GM21367 (cell line): ENCODE results near the gene DNAJC5.

Source experiments
- ATAC-seq: cut with Tn5 transposase; IDR thresholded peaks from one replicate; pipeline ENCODE4 v1.9.1; 2021; ENCODE audit not compliant: unreplicated experiment

Gene DNAJC5

DNA sequence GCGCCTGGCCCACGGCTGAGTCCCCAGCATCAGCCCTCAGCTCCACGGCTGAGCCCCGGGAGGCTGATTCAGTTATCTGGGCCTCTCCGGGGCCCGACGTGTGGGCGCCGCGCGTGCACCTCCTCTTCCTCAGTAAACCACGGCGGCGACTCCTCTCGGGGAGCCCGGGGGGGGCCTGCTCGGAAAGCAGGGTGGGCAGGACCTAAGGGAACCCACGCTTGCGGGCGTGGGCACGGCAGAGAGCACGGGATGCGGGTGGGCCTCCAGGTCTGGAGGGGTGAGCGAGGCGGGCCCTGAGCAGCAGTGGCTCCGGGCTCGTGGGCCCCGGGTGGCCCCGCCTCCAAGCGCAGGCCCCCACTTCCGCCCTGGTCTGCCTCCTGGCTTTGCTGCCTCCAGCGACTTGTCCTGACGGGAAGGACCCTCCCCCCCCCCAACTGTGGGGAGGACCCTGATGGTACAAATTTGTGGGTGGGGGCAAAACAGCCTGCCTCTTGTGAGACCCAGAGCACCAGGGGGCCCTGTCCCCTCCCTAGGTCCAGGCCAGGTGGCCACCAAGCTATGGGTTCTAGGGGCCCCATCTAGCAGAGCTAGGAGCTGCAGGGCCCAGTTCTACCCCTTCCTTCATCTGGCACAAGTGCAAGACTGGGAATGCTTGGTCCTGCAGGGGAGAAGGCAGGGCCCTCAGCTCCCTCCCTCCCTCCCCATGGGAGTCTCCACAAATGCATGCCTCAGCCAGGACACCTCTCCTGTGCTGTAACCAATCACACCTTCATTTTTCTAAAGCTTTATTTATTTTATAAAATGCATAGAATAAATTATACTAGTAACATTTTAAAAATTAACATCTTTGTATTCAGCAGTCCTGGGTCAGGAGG is 44.4 kb downstream of the DNAJC5 start:
- no peak for ATAC-seq

DNA sequence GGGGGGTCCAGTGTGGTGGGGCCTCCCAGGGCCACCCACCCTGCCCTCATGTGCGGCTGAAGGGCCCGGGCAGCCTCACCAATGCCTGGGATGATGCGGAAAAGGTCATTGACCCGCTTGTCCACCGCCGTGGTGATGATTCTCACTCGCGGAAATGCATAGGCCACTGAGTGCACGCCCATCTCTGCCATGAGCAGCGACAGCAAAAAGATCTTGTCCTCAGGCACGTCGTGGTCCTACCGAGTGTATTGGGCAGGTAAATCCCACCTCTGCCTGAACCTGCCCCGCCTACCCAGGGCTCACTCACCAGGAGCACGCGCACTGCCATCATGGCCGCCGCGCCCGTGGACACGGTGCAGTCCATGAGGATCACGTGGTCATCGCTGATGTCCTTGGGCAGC is 45.1 kb downstream of the DNAJC5 start:
- no peak for ATAC-seq

- no peak for ATAC-seq
These were observed 45.7 kb downstream of the DNAJC5 start for GRCh38 chr20:63940472-63941266.

GRCh38 chr20:63941282-63942081 is 46.6 kb downstream of the DNAJC5 start:
- ATAC-seq: no peak

DNA sequence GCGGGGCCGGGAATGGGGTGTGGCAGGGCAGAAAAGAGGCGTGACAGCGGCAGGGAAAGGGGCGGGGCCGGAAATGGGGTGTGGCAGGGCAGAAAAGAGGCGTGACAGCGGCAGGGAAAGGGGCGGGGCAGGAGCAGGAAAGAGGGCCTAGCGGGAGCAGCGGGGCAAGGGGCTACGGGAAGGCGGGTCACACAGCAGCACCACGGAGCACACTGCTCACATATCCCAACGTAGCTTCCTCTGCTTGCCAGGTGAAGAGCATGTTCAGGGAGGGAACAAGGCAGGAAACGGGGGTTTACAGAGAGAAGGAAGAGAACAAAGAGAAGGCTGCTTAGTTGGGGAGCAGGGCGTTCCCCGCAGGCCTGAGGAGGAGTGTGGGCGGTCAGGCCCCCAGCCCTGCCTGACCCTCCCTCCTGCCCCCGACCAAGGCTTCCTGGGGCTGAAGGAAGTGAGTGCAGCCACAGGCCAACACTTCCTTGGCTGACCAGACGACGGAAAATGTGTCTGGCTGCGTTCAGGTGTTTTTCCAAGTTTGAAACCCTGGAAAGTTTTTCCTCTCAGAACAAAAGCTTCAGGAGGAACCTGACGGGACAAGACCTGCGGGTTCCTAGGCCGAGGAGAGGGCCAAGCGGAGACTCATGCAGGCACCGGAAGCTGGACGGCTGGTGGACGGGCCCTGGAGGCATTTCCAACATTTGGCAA is 47.5 kb downstream of the DNAJC5 start:
- ATAC-seq: no peak

DNA sequence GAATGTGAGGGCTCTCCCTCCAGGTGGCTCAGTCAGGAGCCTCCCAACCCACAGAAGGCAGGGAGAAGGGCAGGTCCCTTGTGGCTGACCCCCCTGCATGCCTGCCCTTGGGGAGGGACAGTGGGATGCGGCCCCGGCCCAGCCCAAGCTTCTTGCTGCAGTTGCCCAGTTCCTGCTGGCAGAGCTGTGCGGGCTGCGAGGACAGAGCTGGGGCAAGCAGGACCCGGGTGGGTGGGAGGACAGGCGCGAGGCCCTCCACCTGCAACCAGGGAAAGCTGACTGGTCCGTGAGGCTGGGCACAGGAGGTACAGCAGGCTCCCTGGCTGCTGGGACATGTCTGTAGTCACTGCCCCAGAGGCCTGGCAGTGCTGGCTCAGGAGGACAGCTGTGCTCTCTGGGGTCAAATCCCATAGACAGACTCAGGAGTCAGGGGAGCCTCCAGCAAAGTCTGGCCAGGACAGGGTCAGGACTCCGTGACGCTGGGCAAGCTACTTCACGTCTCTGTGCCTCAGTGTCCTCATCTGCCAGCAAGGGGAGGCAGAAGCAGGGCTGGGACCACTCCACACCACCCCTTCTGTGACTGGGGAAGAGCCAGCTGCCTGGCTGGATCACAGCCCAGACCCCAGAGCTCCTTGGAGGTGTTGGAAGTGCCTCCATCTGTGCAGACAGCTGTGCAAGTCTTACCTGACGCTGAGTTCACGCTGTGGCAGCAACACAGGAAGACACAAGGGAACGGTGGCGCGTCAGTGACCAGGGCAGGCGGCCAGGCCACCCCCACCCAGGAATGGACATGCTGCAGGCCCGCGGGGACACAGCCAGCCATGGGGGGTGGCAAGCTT is 48.3 kb downstream of the DNAJC5 start:
- no peak for ATAC-seq

DNA sequence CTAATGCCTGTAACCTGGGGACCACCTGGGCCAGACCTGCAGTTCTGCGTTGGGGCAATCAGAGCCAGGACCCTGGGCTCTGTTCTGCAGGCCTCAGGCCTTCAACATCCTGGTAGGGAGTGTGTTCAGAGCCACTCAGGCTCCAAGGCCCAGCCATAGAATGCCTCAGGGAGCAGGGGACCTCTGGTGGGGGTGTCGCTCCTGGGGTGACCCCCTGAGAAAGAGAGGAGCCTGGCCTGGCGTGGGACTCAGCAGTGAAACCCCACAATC is 48.8 kb downstream of the DNAJC5 start:
- no peak for ATAC-seq

DNA sequence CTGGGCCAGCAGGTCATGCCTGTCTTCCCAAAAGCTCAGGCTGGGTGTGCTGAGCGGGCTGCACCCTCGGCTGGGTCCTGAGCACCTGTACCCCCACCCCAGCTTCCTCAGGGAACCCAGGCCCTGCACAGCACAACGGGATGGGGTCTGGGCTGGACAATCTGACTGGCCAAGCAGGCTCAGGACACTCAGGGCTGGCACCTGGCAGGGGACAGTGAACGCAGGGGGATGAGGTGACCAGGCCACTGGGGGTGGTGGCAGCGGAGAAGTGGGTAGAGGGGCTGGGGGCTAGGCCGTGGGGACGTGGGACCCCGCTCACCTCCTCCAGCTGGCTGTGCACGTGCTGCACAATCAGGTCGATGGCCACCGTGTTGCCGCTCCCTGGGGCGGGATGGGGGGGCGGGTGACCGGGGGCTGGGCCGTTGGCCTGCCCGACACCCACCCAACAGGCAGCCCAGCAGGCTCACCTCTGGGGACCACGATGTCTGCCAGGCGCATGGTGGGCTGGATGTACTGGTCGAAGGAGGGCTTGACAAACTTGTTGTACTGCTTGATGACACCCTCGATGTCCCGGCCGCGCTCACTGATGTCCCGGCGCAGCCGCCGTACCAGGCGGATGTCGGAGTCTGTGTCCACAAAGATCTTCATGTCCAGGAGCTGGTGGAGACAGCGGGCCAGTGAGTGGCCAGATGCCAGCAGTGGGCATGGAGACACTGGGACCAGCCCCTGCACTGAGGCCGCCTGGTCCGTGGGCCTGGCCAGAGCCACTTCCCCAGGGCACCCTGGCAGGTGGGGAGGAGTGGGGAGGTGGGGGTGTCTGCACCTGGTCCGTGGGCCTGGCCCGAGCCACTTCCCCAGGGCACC is 49.4 kb downstream of the DNAJC5 start:
- ATAC-seq: no peak

- ATAC-seq: no peak
These were observed 50.2 kb downstream of the DNAJC5 start for GRCh38 chr20:63945031-63945658.

DNA sequence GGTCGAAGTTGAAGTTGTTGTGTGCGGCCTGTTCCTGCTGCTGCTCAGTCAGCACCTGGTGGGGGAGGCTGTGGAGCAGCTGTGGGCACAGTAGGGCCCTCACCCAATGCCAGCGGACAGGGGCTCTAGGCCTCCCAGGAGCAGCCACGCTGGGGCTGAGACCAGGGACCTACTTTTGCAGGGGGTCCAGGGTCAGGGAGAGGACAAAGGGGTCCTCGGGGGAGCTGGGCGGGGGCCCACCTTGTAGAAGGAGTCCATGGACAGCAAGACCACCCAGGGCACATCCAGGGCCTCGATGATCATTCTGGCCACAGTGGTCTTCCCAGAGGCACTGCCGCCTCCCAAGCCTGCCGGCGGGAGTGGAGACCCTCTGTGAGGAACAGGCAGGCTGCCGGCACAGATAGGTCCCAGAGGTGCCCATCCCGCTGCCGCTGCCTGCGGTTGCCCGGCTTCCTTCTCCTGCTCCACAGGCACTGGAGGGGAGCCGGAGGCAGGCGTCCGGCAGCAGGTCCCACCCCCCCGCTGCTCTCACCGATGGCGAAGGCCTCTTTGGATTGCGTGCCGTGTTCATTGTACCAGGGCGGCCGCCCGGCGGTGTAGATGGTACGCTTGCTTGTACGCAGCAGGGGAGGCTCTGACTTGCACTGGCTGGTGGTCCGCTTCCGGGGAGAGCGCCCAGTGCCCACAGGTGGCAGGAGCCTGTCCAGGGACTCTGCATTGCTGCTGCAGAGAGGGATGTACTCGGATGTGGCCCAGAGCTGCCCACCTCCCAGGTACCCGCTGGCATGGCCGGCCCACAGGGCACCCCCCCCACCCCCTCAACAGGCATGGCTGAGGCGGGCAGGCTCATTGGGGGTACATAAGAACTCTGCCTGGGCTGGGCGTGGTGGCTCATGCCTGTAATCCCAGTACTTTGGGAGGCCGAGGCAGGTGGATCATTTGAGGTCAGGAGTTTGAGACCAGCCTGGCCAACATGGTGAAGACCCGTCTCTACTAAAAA is 51.3 kb downstream of the DNAJC5 start:
- ATAC-seq: no peak

- ATAC-seq: no peak
These were observed 52.2 kb downstream of the DNAJC5 start for GRCh38 chr20:63946986-63947637.

DNA sequence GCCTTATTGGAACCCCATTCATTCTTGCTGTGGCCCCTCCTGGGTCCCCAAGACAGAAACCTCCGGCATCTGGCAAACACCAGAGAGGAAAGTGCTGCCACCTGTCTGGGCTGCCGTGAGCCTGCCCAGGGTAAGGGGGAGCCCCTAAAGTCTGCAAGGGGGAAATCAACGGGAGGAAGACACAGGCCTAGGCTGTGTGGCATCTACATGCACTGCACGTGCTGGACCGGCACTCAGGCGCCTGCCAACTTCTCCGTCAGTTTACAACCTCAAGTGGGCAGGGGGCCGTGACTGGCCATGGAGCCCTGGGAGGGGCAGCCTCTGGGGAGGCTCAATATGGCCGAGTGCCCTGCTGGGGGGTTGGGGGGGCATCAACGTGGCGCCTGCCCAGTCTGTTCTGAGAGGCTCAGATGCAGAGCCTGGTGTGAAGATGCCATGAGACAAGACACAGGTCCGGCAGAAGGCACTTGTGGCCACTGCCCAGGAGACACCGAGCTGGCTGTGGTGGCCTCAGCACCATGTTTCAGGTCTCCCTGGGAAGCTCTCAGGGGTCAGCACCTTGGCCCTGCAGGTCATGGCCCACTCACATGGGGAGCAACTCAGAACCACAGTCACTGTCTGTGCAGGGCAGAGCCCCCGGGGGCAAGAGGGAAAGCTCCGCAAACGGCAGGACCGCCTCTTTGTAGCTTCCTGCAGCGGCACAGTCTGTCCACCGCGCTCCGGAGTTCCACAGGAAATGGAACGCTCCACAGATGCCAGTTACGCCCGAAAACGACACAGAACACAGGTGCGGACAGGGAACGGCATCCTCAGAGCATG is 52.9 kb downstream of the DNAJC5 start:
- no peak for ATAC-seq

GRCh38 chr20:63950701-63951397 is 55.9 kb downstream of the DNAJC5 start:
- no peak for ATAC-seq

- no peak for ATAC-seq
These were observed 56.7 kb downstream of the DNAJC5 start for GRCh38 chr20:63951398-63952209.

DNA sequence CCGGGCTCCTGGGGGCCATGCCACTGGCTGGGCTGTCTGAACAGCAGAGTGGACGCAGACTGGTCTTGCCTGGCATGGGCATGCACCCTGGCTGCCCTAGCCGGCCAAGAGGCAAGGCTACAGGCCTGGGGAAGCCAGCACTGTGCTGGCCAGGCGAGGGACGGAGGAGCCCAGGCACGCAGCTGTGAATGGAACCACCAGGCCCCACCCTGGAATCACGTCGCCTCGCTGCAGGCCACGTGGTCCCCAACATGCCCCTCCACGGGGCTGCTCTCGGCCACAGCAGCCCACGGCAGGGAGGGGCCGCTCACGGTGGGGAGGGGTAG is 57.2 kb downstream of the DNAJC5 start:
- no peak for ATAC-seq
